ENCODE data around the gene CSTF1.

Gene CSTF1
- total RNA-seq = 17.1 to 26.7 (median 23.5) reads per million in 3 donors

GRCh38 chr20:56392132-56392880 lies at the start of gene CSTF1, which contains the start of gene AURKA:
CSTF1 (plus strand) TSS chr20:56392645; CDS start chr20:56395553, 2,908 bp downstream.
AURKA (minus strand) TSS chr20:56392215; CDS start chr20:56388197, 4,018 bp downstream.
- H3K27ac ChIP-seq (ENCODE audit: insufficient read depth, low read length, poor library complexity, severe bottlenecking) = peak within 1 kb of the TSS; percentile 86
- peak within 1 kb of the TSS; percentile 83 for H3K4me3 ChIP-seq (ENCODE audit: insufficient read depth, low read depth, low read length, poor library complexity, severe bottlenecking)
- H3K4me1 ChIP-seq (ENCODE audit: control insufficient read depth, insufficient read depth, low read length, poor library complexity, severe bottlenecking) = peaks cover 14% of the 10 kb centered on the region
- peaks cover 16% of the 10 kb centered on the region for H3K36me3 ChIP-seq (ENCODE audit: control insufficient read depth, insufficient read depth, low read length)
- peak; percentile 99 to 100 (median 100) for DNase-seq
- no peaks in the 10 kb centered on the region for H3K27me3 ChIP-seq (replicated peaks; ENCODE audit: control insufficient read depth, insufficient read depth, low read length, poor library complexity, severe bottlenecking)
- H3K9me3 ChIP-seq (ENCODE audit: control insufficient read depth, low read length) = no peaks in the 10 kb centered on the region

DNA sequence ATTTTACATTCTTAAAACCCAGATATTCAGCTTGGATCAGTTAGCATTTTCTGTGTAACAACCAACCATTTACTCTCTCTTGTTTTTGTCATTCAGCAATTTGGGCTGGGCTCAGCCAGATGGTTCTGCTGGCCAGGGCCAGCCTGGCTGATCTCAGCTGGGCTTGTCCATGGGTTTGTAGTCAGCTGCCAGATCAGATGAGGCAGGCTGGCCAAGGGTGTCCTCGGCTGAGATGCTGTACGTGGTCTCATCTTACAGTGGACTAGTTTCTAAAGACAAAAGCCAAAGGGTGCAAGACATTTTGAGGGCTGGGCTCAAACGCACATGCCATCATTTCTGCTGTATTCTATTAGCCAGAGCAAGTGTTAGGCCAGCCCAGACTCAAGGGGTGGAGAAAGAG lies 49.7 kb upstream of the CSTF1 start:
- H3K36me3 ChIP-seq (ENCODE audit: control insufficient read depth, insufficient read depth, low read length) = no peaks in the 10 kb centered on the region
- no peak overlapping the region for H3K4me3 ChIP-seq (ENCODE audit: insufficient read depth, low read depth, low read length, poor library complexity, severe bottlenecking)
- no peak for DNase-seq
- H3K27ac ChIP-seq (ENCODE audit: insufficient read depth, low read length, poor library complexity, severe bottlenecking) = no peak overlapping the region
- no peaks in the 10 kb centered on the region for H3K27me3 ChIP-seq (replicated peaks; ENCODE audit: control insufficient read depth, insufficient read depth, low read length, poor library complexity, severe bottlenecking)
- peaks cover 5% of the 10 kb centered on the region for H3K4me1 ChIP-seq (ENCODE audit: control insufficient read depth, insufficient read depth, low read length, poor library complexity, severe bottlenecking)
- H3K9me3 ChIP-seq (ENCODE audit: control insufficient read depth, low read length) = no peaks in the 10 kb centered on the region

GRCh38 chr20:56343861-56344381 lies 48.5 kb upstream of the CSTF1 start:
- Histone ChIP-seq H3K27ac (ENCODE audit: insufficient read depth, low read length, poor library complexity, severe bottlenecking) (no peak overlapping the region), H3K4me3 (ENCODE audit: insufficient read depth, low read depth, low read length, poor library complexity, severe bottlenecking) (no peak overlapping the region), H3K4me1 (ENCODE audit: control insufficient read depth, insufficient read depth, low read length, poor library complexity, severe bottlenecking) (peaks cover 5% of the 10 kb centered on the region), H3K9me3 (ENCODE audit: control insufficient read depth, low read length) (no peaks in the 10 kb centered on the region), H3K36me3 (ENCODE audit: control insufficient read depth, insufficient read depth, low read length) (no peaks in the 10 kb centered on the region), H3K27me3 (replicated peaks; ENCODE audit: control insufficient read depth, insufficient read depth, low read length, poor library complexity, severe bottlenecking) (no peaks in the 10 kb centered on the region)
- no peak for DNase-seq

DNA sequence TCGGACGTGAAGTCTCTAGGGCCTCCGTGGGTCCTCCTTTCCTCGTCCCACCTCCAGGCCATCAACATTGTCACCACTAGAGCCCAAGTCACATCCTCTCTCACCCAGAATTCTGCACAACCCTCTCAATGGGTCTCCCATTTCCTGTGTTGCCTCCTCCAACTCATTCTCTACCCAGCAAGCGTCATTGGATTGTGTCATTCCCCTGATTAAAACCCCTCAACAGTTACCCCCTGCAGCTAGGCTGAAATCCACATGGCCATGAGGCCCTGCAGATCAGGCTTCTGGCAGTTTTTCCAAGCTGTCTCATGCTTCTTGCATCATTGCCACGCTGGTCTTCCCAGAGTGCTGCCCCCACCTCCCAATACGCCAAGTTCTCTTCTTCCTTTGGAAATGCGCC lies 46.5 kb upstream of the CSTF1 start:
- Histone ChIP-seq H3K9me3 (ENCODE audit: control insufficient read depth, low read length) (no peaks in the 10 kb centered on the region), H3K4me1 (ENCODE audit: control insufficient read depth, insufficient read depth, low read length, poor library complexity, severe bottlenecking) (peaks cover 5% of the 10 kb centered on the region), H3K4me3 (ENCODE audit: insufficient read depth, low read depth, low read length, poor library complexity, severe bottlenecking) (no peak overlapping the region), H3K36me3 (ENCODE audit: control insufficient read depth, insufficient read depth, low read length) (no peaks in the 10 kb centered on the region), H3K27ac (ENCODE audit: insufficient read depth, low read length, poor library complexity, severe bottlenecking) (no peak overlapping the region), H3K27me3 (replicated peaks; ENCODE audit: control insufficient read depth, insufficient read depth, low read length, poor library complexity, severe bottlenecking) (no peaks in the 10 kb centered on the region)
- no peak for DNase-seq

GRCh38 chr20:56347628-56348304 lies 44.7 kb upstream of the CSTF1 start:
- no peaks in the 10 kb centered on the region for H3K36me3 ChIP-seq (ENCODE audit: control insufficient read depth, insufficient read depth, low read length)
- no peak overlapping the region for H3K27ac ChIP-seq (ENCODE audit: insufficient read depth, low read length, poor library complexity, severe bottlenecking)
- H3K9me3 ChIP-seq (ENCODE audit: control insufficient read depth, low read length) = no peaks in the 10 kb centered on the region
- no peak for DNase-seq
- no peak overlapping the region for H3K4me3 ChIP-seq (ENCODE audit: insufficient read depth, low read depth, low read length, poor library complexity, severe bottlenecking)
- no peaks in the 10 kb centered on the region for H3K27me3 ChIP-seq (replicated peaks; ENCODE audit: control insufficient read depth, insufficient read depth, low read length, poor library complexity, severe bottlenecking)
- peaks cover 5% of the 10 kb centered on the region for H3K4me1 ChIP-seq (ENCODE audit: control insufficient read depth, insufficient read depth, low read length, poor library complexity, severe bottlenecking)

DNA sequence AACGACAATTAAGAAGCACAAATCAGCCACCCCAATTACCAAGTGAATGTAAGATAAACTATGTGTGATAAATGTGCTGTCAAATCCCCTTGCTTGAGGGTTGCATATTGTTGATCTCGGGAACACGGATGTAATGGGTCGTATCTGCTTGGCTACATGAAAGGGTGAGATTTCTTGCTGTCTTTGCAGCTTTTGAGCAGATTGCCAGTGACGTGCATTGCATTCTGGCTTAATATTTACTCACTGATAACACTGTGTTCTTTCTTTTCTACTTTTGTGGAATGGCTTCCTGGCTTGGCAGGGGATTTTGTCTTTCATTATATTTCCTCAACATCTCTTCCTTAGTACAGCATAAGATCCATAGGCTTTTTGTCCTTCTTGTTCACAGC lies 44.1 kb upstream of the CSTF1 start:
- Histone ChIP-seq H3K4me1 (ENCODE audit: control insufficient read depth, insufficient read depth, low read length, poor library complexity, severe bottlenecking) (peaks cover 5% of the 10 kb centered on the region), H3K27ac (ENCODE audit: insufficient read depth, low read length, poor library complexity, severe bottlenecking) (no peak overlapping the region), H3K9me3 (ENCODE audit: control insufficient read depth, low read length) (no peaks in the 10 kb centered on the region), H3K27me3 (replicated peaks; ENCODE audit: control insufficient read depth, insufficient read depth, low read length, poor library complexity, severe bottlenecking) (no peaks in the 10 kb centered on the region), H3K36me3 (ENCODE audit: control insufficient read depth, insufficient read depth, low read length) (no peaks in the 10 kb centered on the region), H3K4me3 (ENCODE audit: insufficient read depth, low read depth, low read length, poor library complexity, severe bottlenecking) (no peak overlapping the region)
- DNase-seq = no peak

DNA sequence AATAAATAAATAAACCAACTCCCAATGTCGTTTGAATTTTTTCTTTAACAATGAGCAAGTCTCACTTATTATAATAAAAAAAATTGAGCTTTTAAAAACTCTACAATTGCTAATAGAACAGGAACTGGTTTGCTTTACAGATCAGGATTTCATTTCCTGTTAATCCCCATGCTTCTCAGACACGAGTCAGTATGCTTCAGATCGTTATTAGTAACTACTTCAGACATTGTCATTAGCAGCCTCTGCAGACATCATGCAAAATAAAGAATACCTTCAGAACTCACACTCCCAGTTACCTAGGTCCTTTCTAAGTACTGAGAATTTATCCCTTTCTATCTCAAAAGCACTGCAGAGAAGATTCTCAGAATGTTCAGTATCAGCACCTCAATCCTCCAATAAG lies 43.7 kb upstream of the CSTF1 start:
- Histone ChIP-seq H3K4me1 (ENCODE audit: control insufficient read depth, insufficient read depth, low read length, poor library complexity, severe bottlenecking) (peaks cover 5% of the 10 kb centered on the region), H3K27ac (ENCODE audit: insufficient read depth, low read length, poor library complexity, severe bottlenecking) (no peak overlapping the region), H3K27me3 (replicated peaks; ENCODE audit: control insufficient read depth, insufficient read depth, low read length, poor library complexity, severe bottlenecking) (no peaks in the 10 kb centered on the region), H3K9me3 (ENCODE audit: control insufficient read depth, low read length) (no peaks in the 10 kb centered on the region), H3K4me3 (ENCODE audit: insufficient read depth, low read depth, low read length, poor library complexity, severe bottlenecking) (no peak overlapping the region), H3K36me3 (ENCODE audit: control insufficient read depth, insufficient read depth, low read length) (no peaks in the 10 kb centered on the region)
- DNase-seq = no peak

- Histone ChIP-seq H3K4me3 (ENCODE audit: insufficient read depth, low read depth, low read length, poor library complexity, severe bottlenecking) (no peak overlapping the region), H3K27me3 (replicated peaks; ENCODE audit: control insufficient read depth, insufficient read depth, low read length, poor library complexity, severe bottlenecking) (no peaks in the 10 kb centered on the region), H3K4me1 (ENCODE audit: control insufficient read depth, insufficient read depth, low read length, poor library complexity, severe bottlenecking) (no peaks in the 10 kb centered on the region), H3K9me3 (ENCODE audit: control insufficient read depth, low read length) (no peaks in the 10 kb centered on the region), H3K27ac (ENCODE audit: insufficient read depth, low read length, poor library complexity, severe bottlenecking) (no peak overlapping the region), H3K36me3 (ENCODE audit: control insufficient read depth, insufficient read depth, low read length) (no peaks in the 10 kb centered on the region)
- no peak for DNase-seq
Observed at GRCh38 chr20:56350842-56351241, 41.6 kb upstream of the CSTF1 start.

GRCh38 chr20:56352345-56353055 lies 39.9 kb upstream of the CSTF1 start:
- H3K36me3 ChIP-seq (ENCODE audit: control insufficient read depth, insufficient read depth, low read length) = no peaks in the 10 kb centered on the region
- H3K27me3 ChIP-seq (replicated peaks; ENCODE audit: control insufficient read depth, insufficient read depth, low read length, poor library complexity, severe bottlenecking) = no peaks in the 10 kb centered on the region
- H3K9me3 ChIP-seq (ENCODE audit: control insufficient read depth, low read length) = no peaks in the 10 kb centered on the region
- no peaks in the 10 kb centered on the region for H3K4me1 ChIP-seq (ENCODE audit: control insufficient read depth, insufficient read depth, low read length, poor library complexity, severe bottlenecking)
- no peak overlapping the region for H3K4me3 ChIP-seq (ENCODE audit: insufficient read depth, low read depth, low read length, poor library complexity, severe bottlenecking)
- no peak overlapping the region for H3K27ac ChIP-seq (ENCODE audit: insufficient read depth, low read length, poor library complexity, severe bottlenecking)
- no peak for DNase-seq

Measured in effector memory CD4-positive, alpha-beta T cell (primary cell).